ENCODE results near the gene DNASE1L1.
A peak's percentile ranks its signal among the peaks of the same experiment; 100 is the strongest.
"Not testable (repeated sequence)": the region's sequence is repeated elsewhere in the genome, so short reads cannot be mapped to it uniquely, and the experiment has no call there.

Gene DNASE1L1

GRCh38 chrX:154403192-154403591 lies 5.9 kb downstream of the DNASE1L1 start:
- DNase-seq = no peak

GRCh38 chrX:154402622-154403127 lies 6.4 kb downstream of the DNASE1L1 start:
- DNase-seq = no peak

- DNase-seq = peak; percentile 18
Measured at GRCh38 chrX:154401918-154402621, 7.0 kb downstream of the DNASE1L1 start.

GRCh38 chrX:154401045-154401799 lies 7.8 kb downstream of the DNASE1L1 start:
- no peak for DNase-seq

GRCh38 chrX:154400369-154400817 lies 8.7 kb downstream of the DNASE1L1 start:
- not testable (repeated sequence) for DNase-seq

GRCh38 chrX:154399527-154400368 lies 9.3 kb downstream of the DNASE1L1 start:
- DNase-seq = no peak

- DNase-seq = peak; percentile 22
Measured at GRCh38 chrX:154398668-154399526, 10.2 kb downstream of the DNASE1L1 start.

- peak; percentile 76 for DNase-seq
Measured at GRCh38 chrX:154397888-154398667, 11.0 kb downstream of the DNASE1L1 start, which contains the start of gene RPL10. TSS of gene RPL10 (plus strand) at chrX:154398377. CDS start at chrX:154398520, 143 bp downstream.

- no peak for DNase-seq
Measured at GRCh38 chrX:154396973-154397887, 11.8 kb downstream of the DNASE1L1 start.

- not testable (repeated sequence) for DNase-seq
Measured at GRCh38 chrX:154396363-154396762, 12.7 kb downstream of the DNASE1L1 start.

- not testable (repeated sequence) for DNase-seq
Measured at GRCh38 chrX:154389812-154390747, 19.0 kb downstream of the DNASE1L1 start.

GRCh38 chrX:154388649-154389048 lies 20.4 kb downstream of the DNASE1L1 start:
- not testable (repeated sequence) for DNase-seq

- not testable (repeated sequence) for DNase-seq
Measured at GRCh38 chrX:154388094-154388493, 21.0 kb downstream of the DNASE1L1 start.

GRCh38 chrX:154384284-154384892 lies 24.7 kb downstream of the DNASE1L1 start:
- DNase-seq = no peak

- no peak for DNase-seq
Measured at GRCh38 chrX:154383359-154384283, 25.4 kb downstream of the DNASE1L1 start.

GRCh38 chrX:154382483-154383069 lies 26.5 kb downstream of the DNASE1L1 start:
- no peak for DNase-seq

GRCh38 chrX:154381271-154381670 lies 27.8 kb downstream of the DNASE1L1 start:
- no peak for DNase-seq

All from NCI-H2029 treated with DMSO at 0.1 percent for 48 hours (cell line).